HL-60/S4 treated with phorbol 12-myristate 13-acetate at 8.2 ng/mL for 4 days and 3 days (cell line): ENCODE results near the gene VIPR2.

Experiments used
- in situ Hi-C: fragments of 300-500 bp; cut with MboI; formaldehyde crosslinking; loops from 2 replicates; pipeline ENCODE4 v1.15.0; 2022; ENCODE audit warnings: low sequenced_read_pairs

Gene VIPR2

GRCh38 chr7:159068893-159069448 is 75.7 kb downstream of the VIPR2 start:
- in situ Hi-C loops, result no loop called here

- in situ Hi-C loops, result no loop called here
Measured at GRCh38 chr7:159068488-159068811, 76.2 kb downstream of the VIPR2 start.

DNA sequence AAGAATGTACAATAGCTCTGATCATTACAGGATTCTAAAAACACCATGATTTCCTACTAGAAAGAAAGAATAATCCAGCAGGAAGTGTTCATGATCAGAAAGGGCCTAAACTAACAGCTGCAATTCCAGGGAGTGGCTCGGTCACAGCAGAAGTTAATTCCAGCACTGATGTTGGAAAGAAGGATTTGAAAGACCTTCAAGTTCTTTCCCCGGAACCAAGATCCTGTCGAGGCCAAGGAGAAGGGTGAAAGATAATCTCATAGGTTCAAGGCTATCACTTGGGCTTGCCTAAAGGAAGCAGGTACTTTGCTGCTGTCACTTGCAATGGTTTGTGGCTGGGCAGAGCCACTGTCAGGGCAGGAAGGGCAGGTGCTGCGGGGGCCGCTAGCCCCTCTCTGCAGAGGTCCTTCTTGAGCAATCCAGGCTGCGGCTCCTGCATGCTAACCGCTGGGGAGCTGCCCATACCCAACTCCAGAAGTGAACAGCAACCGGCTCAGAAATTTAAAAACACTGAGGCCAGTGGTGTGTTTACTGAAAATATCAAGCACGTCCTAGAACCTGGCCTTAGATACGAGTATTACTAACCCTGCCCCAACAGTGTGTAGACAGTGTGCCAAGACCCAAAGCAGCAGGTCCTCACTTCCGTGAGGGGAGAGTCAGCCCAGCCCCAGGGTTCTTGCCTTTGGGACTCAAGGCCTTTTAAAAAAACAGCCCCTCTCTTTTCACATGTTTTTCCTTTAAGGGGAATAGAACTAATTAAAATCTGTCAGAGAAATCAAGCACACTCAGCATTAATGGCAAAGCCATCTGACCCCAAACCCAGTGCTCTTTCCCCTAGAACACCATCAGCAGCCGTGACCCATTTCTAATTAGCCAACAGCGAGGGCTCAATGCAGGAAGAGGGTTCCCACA is 76.8 kb downstream of the VIPR2 start:
- in situ Hi-C loops, result no loop called here

GRCh38 chr7:159066816-159067575 is 77.7 kb downstream of the VIPR2 start:
- in situ Hi-C loops, result no loop called here

DNA sequence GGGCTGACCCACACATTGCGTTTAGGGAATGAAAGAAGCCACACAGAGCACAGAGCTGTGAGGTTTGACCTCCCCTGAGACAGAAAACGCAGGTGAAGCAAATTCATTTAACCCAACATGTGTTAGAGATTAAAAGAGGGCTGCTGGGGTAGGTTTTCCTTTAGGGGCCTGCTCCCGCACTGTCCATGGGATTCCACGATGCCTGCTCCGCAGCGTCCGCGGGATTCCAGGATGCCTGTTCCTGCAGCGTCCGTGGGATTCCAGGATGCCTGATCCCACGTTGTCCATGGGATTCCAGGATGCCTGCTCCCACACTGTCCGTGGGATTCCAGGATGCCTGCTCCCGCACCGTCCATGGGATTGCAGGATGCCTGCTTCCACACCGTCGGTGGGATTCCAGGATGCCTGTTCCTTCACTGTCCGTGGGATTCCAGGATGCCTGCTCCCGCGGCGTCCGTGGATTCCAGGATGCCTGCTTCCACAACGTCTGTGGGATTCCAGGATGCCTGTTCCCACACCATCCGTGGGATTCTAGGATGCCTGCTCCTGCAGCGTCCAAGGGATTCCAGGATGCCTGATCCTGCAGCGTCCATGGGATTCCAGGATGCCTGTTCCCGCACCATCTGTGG is 78.7 kb downstream of the VIPR2 start:
- in situ Hi-C loops, result no loop called here

DNA sequence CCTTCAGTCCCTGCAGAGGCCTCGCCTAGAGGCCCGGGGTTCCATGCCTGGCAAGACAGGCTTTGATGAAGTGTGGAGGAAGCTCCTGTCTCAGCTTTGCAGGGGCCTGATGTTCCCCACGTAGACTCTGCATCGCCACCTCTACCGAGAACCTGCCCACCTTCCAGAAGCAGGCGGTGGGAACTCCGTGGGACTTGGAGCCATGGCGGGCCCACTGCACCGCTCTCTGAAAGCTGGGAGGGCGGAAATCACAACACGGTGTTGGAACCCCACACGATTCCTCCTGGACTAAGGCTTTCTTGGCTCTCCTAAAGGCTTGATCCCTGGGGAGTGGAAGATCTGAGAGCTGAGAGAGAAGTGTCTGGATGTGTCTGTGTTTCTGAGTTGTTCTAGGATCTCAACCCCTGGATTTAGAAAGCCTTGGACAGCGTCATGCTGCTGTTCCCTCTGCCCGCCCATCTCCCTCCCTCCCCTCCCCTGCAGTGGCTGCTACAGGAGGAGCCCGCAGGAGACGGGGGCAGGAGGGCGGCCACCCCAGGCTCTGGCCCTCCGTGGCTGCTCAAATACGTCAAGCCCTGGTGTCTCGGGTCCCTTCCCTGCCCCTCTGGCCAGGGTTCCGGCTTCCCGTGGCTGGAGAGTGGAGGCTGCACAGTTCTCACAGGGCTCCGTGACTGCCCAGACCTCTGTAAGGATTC is 79.7 kb downstream of the VIPR2 start:
- in situ Hi-C loops, result no loop called here

- in situ Hi-C loops, result no loop called here
Measured at GRCh38 chr7:159064121-159064815, 80.4 kb downstream of the VIPR2 start.

GRCh38 chr7:159063046-159063840 is 81.4 kb downstream of the VIPR2 start:
- in situ Hi-C loops, result no loop called here

- in situ Hi-C loops, result no loop called here
Measured at GRCh38 chr7:159062569-159062968, 82.1 kb downstream of the VIPR2 start.

- in situ Hi-C loops, result no loop called here
Measured at GRCh38 chr7:159061674-159062212, 82.9 kb downstream of the VIPR2 start.

GRCh38 chr7:159061209-159061608 is 83.5 kb downstream of the VIPR2 start:
- in situ Hi-C loops, result no loop called here

- in situ Hi-C loops, result no loop called here
Measured at GRCh38 chr7:159060440-159060839, 84.2 kb downstream of the VIPR2 start.

GRCh38 chr7:159059629-159060028 is 85.0 kb downstream of the VIPR2 start:
- in situ Hi-C loops, result no loop called here

DNA sequence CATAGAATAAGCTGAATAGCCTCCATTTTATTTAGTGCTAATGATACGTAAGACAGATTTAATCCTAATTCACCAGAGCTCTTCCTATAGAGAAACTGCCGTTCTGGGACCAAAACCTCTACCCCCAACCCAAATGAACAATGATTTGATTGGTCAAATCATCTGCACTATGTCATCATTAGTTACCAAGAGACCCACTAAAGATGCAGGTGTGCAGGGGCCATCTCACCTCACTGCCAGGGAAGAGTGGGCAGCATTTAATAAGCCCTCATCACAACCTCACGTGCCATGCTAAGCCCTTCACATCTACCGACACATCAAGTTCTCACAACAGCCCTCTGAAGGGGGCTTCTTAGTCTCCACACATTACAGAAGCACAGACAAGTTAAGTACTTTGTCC is 87.0 kb downstream of the VIPR2 start:
- in situ Hi-C loops, result no loop called here

DNA sequence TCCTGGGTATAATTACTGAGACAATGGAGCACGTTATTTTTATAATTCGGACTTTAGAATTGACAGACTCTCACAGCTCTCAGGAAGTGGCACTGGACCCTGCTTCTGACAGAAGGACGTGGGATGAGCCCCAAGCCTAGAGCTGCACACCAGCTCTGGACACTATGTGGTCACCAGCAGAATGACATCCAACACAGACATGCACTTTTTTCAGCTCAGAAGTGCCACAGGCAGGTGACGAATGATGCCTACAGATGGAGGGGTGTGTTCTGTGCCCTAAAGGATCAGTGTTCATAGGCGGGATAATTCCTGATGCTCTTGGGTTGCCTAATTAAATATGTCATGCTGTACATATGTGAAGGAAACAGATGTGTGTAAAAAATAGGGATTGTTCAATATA is 87.9 kb downstream of the VIPR2 start:
- in situ Hi-C loops, result no loop called here

GRCh38 chr7:159051916-159052315 is 92.8 kb downstream of the VIPR2 start:
- in situ Hi-C loops, result no loop called here

DNA sequence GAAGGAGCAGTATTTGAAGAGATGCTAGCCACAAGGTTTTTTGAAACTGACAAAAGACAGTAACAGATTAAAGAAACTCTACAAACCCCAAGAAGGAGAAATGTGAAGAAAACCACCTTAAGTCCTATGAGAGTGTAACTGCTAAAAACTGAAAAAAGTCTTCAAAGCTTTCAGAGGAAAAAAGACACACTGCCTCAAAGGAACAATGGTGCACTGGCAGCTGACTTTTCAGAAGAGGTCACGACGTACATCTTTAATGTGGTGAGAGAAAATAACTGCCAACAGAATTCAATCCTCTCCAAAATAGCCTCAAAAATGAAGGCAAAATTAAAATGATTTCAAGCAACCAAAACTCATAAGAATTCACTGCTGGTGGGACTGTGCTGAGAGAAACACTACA is 94.0 kb downstream of the VIPR2 start:
- in situ Hi-C loops, result no loop called here

DNA sequence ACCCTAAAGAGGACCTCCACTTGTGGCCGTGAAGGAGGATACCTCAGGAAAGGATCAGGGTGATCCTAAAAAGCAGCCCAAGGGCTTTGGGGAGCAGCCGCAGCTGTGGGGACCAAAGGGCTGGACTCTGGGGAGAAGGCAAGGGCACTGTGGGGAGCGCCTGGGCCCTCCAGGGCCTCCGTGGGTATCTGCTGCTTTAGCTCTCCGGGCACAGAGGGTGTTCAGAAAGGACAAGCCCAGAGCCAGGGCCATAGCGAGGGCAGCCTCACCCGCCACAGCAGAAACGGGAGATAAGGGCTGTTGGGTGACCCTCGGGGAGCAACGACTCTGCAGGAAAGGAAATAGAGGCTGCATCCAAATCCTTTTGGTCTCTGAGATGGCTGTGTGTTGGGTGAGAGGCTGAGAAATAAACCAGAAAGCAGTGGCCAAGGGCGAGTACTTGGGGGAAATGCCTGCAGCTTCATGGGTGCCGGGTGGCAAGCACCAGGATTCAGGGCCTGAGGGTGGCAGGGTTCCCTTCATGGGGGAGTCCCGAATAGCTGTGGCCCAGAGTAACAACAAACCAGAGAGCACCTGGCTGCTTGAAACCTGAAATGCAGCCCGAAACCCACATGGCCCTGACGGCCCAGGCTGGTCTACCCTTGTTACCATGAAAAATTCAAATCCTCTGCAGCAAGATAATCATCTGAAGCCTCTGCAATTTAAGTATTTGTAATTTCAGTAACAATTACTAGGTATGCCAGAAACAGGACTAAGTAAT is 95.2 kb downstream of the VIPR2 start:
- in situ Hi-C loops, result no loop called here
